Progenitor cell of endocrine pancreas (in vitro differentiated cells): ENCODE results near the gene OR2H2. TPM values are rescaled to one million over a fixed set of nuclear protein-coding genes. Genes with fewer than 3 reads are reported as not detected.

Source experiments
- DNase-seq: peaks from one replicate; pipeline ENCODE4 v3.0.0; 2021; ENCODE audit warnings: low spot score; ENCODE audit not compliant: unreplicated experiment
- H3K27ac Mint-ChIP-seq: 2 replicates; pipeline ENCODE4 v1.8.0; 2021; ENCODE audit warnings: mild to moderate bottlenecking, moderate library complexity, mixed read lengths
- H3K27me3 Mint-ChIP-seq: 2 replicates; pipeline ENCODE4 v1.8.0; 2021; ENCODE audit warnings: mixed read lengths
- H3K36me3 Mint-ChIP-seq: 2 replicates; pipeline ENCODE4 v1.8.0; 2022; ENCODE audit warnings: mixed read lengths; ENCODE audit not compliant: insufficient read depth
- H3K4me1 Mint-ChIP-seq: 2 replicates; pipeline ENCODE4 v1.8.0; 2021; ENCODE audit warnings: low read depth, mixed read lengths
- H3K4me3 Mint-ChIP-seq: 2 replicates; pipeline ENCODE4 v1.8.0; 2021; ENCODE audit warnings: low read depth, mild to moderate bottlenecking, moderate library complexity, mixed read lengths
- H3K9me3 Mint-ChIP-seq: 2 replicates; pipeline ENCODE4 v1.8.0; 2021; ENCODE audit warnings: low read depth, mixed read lengths
- total RNA-seq: library from RNA; stranded (reverse); gene quantifications from 2 replicates; pipeline ENCODE4 v1.2.1, GENCODE V29; 2021
- TF ChIP-seq, protein P1 (sequence below): fragments of 200-600 bp; sonication (generic); IDR thresholded peaks from one replicate; pipeline ENCODE4 v1.5.0; 2021; ENCODE audit warnings: antibody characterized with exemption, mild to moderate bottlenecking; ENCODE audit not compliant: unreplicated experiment

The OR2H2 gene
- total RNA-seq, 1 donor from 2014 or later: not detected

DNA sequence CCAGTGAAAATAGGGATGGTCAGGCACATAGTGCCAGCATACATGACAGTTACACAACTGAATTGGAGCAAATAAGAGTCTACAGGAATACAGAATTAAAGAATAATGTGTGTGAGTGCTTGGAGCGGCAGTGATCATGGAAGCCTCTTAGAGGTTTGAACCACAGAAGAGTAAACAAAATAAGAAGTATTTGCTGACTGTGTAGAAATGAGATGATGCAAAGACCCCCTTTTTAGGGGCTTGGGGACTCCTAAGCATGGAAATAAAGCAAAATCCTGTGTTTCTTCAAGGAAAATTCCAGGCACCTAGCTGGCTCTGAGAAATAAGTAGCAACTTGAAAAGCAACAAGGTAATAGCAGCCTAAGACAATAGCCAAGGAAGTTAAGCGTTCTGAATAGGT lies 6.8 kb downstream of the OR2H2 start:
- TF ChIP-seq, protein P1, sequence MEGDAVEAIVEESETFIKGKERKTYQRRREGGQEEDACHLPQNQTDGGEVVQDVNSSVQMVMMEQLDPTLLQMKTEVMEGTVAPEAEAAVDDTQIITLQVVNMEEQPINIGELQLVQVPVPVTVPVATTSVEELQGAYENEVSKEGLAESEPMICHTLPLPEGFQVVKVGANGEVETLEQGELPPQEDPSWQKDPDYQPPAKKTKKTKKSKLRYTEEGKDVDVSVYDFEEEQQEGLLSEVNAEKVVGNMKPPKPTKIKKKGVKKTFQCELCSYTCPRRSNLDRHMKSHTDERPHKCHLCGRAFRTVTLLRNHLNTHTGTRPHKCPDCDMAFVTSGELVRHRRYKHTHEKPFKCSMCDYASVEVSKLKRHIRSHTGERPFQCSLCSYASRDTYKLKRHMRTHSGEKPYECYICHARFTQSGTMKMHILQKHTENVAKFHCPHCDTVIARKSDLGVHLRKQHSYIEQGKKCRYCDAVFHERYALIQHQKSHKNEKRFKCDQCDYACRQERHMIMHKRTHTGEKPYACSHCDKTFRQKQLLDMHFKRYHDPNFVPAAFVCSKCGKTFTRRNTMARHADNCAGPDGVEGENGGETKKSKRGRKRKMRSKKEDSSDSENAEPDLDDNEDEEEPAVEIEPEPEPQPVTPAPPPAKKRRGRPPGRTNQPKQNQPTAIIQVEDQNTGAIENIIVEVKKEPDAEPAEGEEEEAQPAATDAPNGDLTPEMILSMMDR: no peak
- H3K4me3 Mint-ChIP-seq: no peak overlapping the region
- peaks cover 15% of the 10 kb centered on the region for H3K27me3 Mint-ChIP-seq
- no peaks in the 10 kb centered on the region for H3K4me1 Mint-ChIP-seq
- H3K9me3 Mint-ChIP-seq: no peaks in the 10 kb centered on the region
- DNase-seq: no peak
- H3K36me3 Mint-ChIP-seq: no peaks in the 10 kb centered on the region
- no peak overlapping the region for H3K27ac Mint-ChIP-seq

DNA sequence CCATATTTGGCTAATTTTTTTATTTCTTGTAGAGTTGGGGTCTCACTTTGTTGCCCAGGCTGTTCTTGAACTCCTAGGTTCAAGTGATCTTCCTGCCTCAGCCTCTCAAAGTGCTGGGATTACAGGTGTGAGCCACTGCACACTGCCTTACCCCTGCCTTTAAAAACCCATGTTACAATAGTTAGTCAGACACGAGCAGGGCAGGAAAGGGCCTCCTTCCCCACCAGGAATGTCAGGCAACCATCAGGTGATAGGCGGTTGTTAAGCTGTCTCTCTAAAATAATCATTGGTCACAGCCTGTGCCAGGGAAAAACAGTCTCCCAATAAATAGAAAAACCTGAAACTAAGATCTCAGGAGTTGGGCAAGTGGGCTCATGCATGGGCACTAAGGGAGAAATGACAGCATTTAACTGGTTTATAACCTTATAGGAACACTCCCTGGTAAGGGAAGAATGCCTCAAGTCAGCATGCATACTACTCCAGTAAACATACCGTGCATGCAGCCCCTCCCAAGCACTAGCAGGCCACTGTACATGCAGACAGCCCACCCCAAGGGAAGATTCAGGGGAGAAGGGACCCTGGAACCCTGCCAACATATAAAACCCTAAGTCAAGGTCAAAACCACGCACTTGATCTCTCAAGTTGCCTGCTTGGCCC lies 8.4 kb downstream of the OR2H2 start:
- H3K27ac Mint-ChIP-seq: no peak overlapping the region
- TF ChIP-seq, protein P1: no peak
- H3K36me3 Mint-ChIP-seq: no peaks in the 10 kb centered on the region
- peaks cover 12% of the 10 kb centered on the region for H3K27me3 Mint-ChIP-seq
- H3K9me3 Mint-ChIP-seq: no peaks in the 10 kb centered on the region
- H3K4me3 Mint-ChIP-seq: no peak overlapping the region
- DNase-seq: no peak
- no peaks in the 10 kb centered on the region for H3K4me1 Mint-ChIP-seq

DNA sequence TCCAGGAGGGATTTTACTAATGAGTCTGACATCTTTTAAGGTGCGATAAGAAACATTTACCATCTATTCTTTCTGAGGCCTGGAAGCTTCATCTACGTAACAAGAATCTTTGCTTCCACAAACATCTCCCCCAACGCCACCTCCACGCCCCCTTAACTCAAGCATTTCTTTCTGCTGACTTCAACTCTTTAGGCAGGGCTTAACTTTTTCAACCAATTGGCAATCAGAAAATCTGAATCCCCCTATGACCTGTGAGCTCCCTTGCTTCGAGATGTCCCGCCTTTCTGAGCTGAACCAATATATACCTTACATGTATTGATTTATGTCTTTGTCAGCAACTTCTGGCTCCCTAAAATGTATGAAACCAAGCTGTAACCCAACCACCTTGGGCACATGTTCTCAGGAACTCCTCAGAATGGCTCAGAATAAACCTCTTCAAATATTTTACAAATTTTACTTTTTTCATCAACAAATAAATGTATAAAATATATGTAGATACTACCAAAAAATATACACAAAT lies 11.5 kb downstream of the OR2H2 start:
- Mint-ChIP-seq H3K36me3 (no peaks in the 10 kb centered on the region), H3K27ac (no peak overlapping the region), H3K27me3 (peaks cover under 1% of the 10 kb centered on the region), H3K4me3 (no peak overlapping the region), H3K4me1 (no peaks in the 10 kb centered on the region), H3K9me3 (no peaks in the 10 kb centered on the region)
- TF ChIP-seq, protein P1: no peak
- DNase-seq: no peak

DNA sequence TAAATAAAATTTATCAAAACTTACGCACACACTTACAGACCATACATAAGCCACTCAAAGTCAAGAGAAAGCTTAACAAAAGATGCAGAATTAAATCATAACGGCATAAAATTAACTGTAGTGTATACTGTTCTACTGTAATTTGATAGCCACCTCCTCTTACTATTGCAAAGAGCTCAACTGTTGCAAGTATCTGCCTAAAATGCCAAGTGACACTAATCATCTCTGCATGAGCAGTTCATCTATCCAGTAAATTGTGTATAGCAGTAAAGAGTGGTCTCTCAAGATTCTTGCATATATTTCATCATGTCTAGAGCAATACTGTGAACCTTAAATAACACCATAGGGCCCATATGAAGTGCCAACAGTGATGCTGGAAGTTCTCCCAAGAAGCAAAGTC lies 12.3 kb downstream of the OR2H2 start:
- TF ChIP-seq, protein P1: no peak
- H3K4me3 Mint-ChIP-seq: no peak overlapping the region
- no peaks in the 10 kb centered on the region for H3K9me3 Mint-ChIP-seq
- no peaks in the 10 kb centered on the region for H3K27me3 Mint-ChIP-seq
- H3K4me1 Mint-ChIP-seq: no peaks in the 10 kb centered on the region
- peaks cover 2% of the 10 kb centered on the region for H3K36me3 Mint-ChIP-seq
- no peak for DNase-seq
- H3K27ac Mint-ChIP-seq: no peak overlapping the region

DNA sequence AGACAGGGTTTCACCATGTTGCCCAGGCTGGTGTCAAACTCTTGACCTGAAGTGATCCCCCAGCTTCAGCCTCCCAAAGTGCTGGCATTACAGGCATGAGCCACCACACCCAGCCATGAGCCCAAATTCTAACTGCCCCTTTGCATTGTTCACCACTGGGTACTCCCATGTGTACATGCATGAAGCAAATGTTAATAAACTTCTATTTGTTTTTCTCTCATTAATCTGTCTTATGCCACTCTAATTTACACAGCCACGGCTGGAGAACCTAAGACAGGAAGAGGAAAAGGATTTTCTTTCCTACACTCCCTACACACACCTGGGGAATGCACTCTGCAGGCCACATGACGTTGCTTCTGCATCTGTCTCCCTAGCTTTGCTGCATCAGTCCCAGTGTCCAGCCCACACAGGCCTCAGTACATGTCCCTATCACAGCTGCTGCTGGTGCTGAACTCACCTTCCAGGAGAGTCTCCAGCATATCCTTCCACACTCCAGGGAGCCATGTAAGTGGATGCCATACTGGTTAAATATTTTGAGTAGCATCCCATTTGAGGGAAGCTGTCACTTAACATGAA lies 13.3 kb downstream of the OR2H2 start:
- H3K4me3 Mint-ChIP-seq: no peak overlapping the region
- no peaks in the 10 kb centered on the region for H3K27me3 Mint-ChIP-seq
- no peak for DNase-seq
- TF ChIP-seq, protein P1: no peak
- no peaks in the 10 kb centered on the region for H3K4me1 Mint-ChIP-seq
- H3K27ac Mint-ChIP-seq: no peak overlapping the region
- H3K36me3 Mint-ChIP-seq: peaks cover 4% of the 10 kb centered on the region
- no peaks in the 10 kb centered on the region for H3K9me3 Mint-ChIP-seq
